ENCODE results near the gene CNIH1. TPM values are rescaled to one million over a fixed set of nuclear protein-coding genes. Genes with fewer than 3 reads are reported as not detected.
"Not testable (repeated sequence)": the region's sequence is repeated elsewhere in the genome, so short reads cannot be mapped to it uniquely, and the experiment has no call there.

The CNIH1 gene
- total RNA-seq, 2 donors from 2014 or later, result 128 to 142 TPM

GRCh38 chr14:54392131-54392859 is 48.9 kb downstream of the CNIH1 start:
- TF ChIP-seq, protein P1, sequence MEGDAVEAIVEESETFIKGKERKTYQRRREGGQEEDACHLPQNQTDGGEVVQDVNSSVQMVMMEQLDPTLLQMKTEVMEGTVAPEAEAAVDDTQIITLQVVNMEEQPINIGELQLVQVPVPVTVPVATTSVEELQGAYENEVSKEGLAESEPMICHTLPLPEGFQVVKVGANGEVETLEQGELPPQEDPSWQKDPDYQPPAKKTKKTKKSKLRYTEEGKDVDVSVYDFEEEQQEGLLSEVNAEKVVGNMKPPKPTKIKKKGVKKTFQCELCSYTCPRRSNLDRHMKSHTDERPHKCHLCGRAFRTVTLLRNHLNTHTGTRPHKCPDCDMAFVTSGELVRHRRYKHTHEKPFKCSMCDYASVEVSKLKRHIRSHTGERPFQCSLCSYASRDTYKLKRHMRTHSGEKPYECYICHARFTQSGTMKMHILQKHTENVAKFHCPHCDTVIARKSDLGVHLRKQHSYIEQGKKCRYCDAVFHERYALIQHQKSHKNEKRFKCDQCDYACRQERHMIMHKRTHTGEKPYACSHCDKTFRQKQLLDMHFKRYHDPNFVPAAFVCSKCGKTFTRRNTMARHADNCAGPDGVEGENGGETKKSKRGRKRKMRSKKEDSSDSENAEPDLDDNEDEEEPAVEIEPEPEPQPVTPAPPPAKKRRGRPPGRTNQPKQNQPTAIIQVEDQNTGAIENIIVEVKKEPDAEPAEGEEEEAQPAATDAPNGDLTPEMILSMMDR (IDR thresholded peaks at IDR 0.05), result no peak
- ATAC-seq (ENCODE audit: insufficient number of reproducible peaks, low FRiP score, low read depth), result no peak

DNA sequence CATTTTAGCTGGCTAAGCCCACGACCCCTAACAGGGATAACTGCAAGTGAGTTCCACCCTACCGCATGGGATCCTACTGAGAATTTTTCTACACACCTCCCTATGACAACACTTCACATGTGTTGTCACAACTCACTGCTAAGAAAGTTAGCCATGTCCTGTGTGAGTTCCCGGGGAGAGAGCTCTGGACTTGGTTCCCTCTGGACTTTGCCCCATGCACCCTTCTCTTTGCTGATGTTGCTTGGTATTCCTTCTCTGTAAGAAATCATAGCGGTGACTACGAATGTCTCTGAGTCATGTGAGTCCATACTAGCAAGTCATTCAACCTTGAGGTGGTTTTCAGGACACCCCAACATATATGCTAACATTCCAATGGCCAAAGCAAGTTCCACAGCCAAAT is 53.8 kb downstream of the CNIH1 start:
- Histone ChIP-seq H3K27me3 (replicated peaks; ENCODE audit: insufficient read depth) (no peaks in the 10 kb centered on the region), H3K27ac (no peak overlapping the region), H3K4me1 (ENCODE audit: control insufficient read depth in 1 of 2, low read depth in 2 of 2) (no peaks in the 10 kb centered on the region), H3K9me3 (no peaks in the 10 kb centered on the region), H3K4me3 (no peak overlapping the region), H3K36me3 (no peaks in the 10 kb centered on the region)
- DNase-seq (ENCODE audit: low spot score) (no peak), ATAC-seq (ENCODE audit: insufficient number of reproducible peaks, low FRiP score, low read depth) (no peak)
- TF ChIP-seq, protein P1 (IDR thresholded peaks at IDR 0.05), result no peak

More at GRCh38 chr14:54392131-54392859, 48.9 kb downstream of the CNIH1 start:
- Histone ChIP-seq H3K36me3 (no peaks in the 10 kb centered on the region), H3K9me3 (no peaks in the 10 kb centered on the region), H3K4me3 (no peak overlapping the region), H3K27me3 (replicated peaks; ENCODE audit: insufficient read depth) (no peaks in the 10 kb centered on the region), H3K4me1 (ENCODE audit: control insufficient read depth in 1 of 2, low read depth in 2 of 2) (peaks cover 0 to 2% of the 10 kb centered on the region in 2 donors), H3K27ac (no peak overlapping the region)
- DNase-seq (ENCODE audit: low spot score), result no peak

- DNase-seq (ENCODE audit: low spot score) (no peak), ATAC-seq (ENCODE audit: insufficient number of reproducible peaks, low FRiP score, low read depth) (no peak)
- no peaks in the 10 kb centered on the region for H3K27me3 ChIP-seq (replicated peaks; ENCODE audit: insufficient read depth)
- no peak overlapping the region for H3K4me3 ChIP-seq
- TF ChIP-seq, protein P1 (IDR thresholded peaks at IDR 0.05), result no peak
- H3K36me3 ChIP-seq, result no peaks in the 10 kb centered on the region
- no peak overlapping the region for H3K27ac ChIP-seq
- no peaks in the 10 kb centered on the region for H3K9me3 ChIP-seq
- H3K4me1 ChIP-seq (ENCODE audit: control insufficient read depth in 1 of 2, low read depth in 2 of 2), result no peaks in the 10 kb centered on the region
Measured at GRCh38 chr14:54385556-54385955, 55.6 kb downstream of the CNIH1 start.

DNA sequence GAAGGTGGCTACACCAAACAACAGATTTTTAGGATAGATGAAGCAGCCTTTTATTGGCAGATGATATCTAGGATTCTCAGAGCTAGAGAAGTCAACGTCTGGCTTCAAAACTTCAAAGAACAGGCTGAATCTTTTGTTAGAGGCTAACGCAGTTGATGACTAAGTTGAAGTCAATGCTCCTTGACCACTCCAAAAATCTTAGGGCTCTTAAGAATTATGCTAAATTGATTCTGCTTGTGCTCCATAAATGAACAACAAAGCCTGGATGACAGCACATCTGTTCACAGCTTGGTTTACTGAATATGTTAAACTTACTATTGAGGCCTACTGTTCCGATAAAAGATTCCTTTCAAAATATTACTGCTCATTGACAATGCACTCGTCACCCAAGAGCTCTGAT is 57.3 kb downstream of the CNIH1 start:
- no peaks in the 10 kb centered on the region for H3K4me1 ChIP-seq (ENCODE audit: control insufficient read depth in 1 of 2, low read depth in 2 of 2)
- H3K9me3 ChIP-seq, result no peaks in the 10 kb centered on the region
- no peaks in the 10 kb centered on the region for H3K36me3 ChIP-seq
- no peaks in the 10 kb centered on the region for H3K27me3 ChIP-seq (replicated peaks; ENCODE audit: insufficient read depth)
- DNase-seq (ENCODE audit: low spot score) (no peak), ATAC-seq (ENCODE audit: insufficient number of reproducible peaks, low FRiP score, low read depth) (no peak)
- TF ChIP-seq, protein P1 (IDR thresholded peaks at IDR 0.05), result no peak
- no peak overlapping the region for H3K4me3 ChIP-seq
- no peak overlapping the region for H3K27ac ChIP-seq

- no peaks in the 10 kb centered on the region for H3K4me1 ChIP-seq (ENCODE audit: control insufficient read depth in 1 of 2, low read depth in 2 of 2)
- no peaks in the 10 kb centered on the region for H3K9me3 ChIP-seq
- ATAC-seq (ENCODE audit: insufficient number of reproducible peaks, low FRiP score, low read depth) (no peak), DNase-seq (ENCODE audit: low spot score) (no peak)
- H3K36me3 ChIP-seq, result no peaks in the 10 kb centered on the region
- H3K27me3 ChIP-seq (replicated peaks; ENCODE audit: insufficient read depth), result no peaks in the 10 kb centered on the region
- TF ChIP-seq, protein P1 (IDR thresholded peaks at IDR 0.05), result no peak
- H3K4me3 ChIP-seq, result no peak overlapping the region
- H3K27ac ChIP-seq, result no peak overlapping the region
Measured at GRCh38 chr14:54381821-54382220, 59.4 kb downstream of the CNIH1 start.

DNA sequence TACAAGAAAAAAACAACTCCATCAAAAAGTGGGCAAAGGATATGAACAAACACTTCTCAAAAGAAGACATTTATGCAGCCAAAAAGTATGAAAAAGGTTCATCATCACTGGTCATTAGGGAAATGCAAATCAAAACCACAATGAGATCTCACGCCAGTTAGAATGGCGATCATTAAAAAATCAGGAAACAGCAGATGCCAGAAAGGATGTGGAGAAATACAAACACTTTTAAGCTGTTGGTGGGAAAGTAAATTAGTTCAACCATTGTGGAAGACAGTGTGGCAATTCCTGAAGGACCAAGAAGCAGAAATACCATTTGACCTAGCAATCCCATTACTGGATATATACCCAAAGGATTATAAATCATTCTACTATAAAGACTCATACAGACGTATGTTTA is 60.6 kb downstream of the CNIH1 start:
- not testable (repeated sequence) for H3K27me3 ChIP-seq (replicated peaks; ENCODE audit: insufficient read depth); H3K36me3 ChIP-seq; ATAC-seq (ENCODE audit: insufficient number of reproducible peaks, low FRiP score, low read depth); H3K27ac ChIP-seq; DNase-seq (ENCODE audit: low spot score); H3K9me3 ChIP-seq; H3K4me1 ChIP-seq (ENCODE audit: control insufficient read depth in 1 of 2, low read depth in 2 of 2); H3K4me3 ChIP-seq

DNA sequence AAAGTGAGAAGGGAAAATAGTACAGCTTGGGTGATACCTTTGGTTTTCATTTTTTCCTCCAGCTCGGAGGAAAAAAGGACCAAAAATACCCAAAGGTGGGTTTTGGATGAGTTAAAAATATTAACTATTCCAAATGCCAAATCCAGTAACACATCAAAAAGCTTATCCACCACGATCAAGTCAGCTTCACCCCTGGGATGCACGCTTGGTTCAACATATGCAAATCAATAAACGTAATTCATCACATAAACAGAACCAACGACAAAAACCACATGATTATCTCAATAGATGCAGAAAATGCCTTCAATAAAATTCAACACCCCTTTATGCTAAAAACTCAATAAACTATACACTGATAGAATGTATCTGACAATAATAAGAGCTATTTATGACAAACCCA is 62.3 kb downstream of the CNIH1 start:
- H3K9me3 ChIP-seq; ATAC-seq (ENCODE audit: insufficient number of reproducible peaks, low FRiP score, low read depth); H3K4me3 ChIP-seq; H3K27me3 ChIP-seq (replicated peaks; ENCODE audit: insufficient read depth); H3K4me1 ChIP-seq (ENCODE audit: control insufficient read depth in 1 of 2, low read depth in 2 of 2); H3K36me3 ChIP-seq; DNase-seq (ENCODE audit: low spot score); H3K27ac ChIP-seq: not testable (repeated sequence)
